Hepatocyte (in vitro differentiated cells): Measurements from ENCODE around the gene KNSTRN. TPM values are rescaled to one million over a fixed set of nuclear protein-coding genes. Genes with fewer than 3 reads are reported as not detected.

ENCODE experiments used
- DNase-seq: peaks from one replicate; pipeline ENCODE4 v3.0.0-alpha.2; 2016; ENCODE audit warnings: low spot score
- H2AFZ ChIP-seq: fragments of 200-600 bp; sonication (generic); 2 replicates; pipeline ENCODE4 v1.6.0; 2016; ENCODE audit warnings: antibody characterized with exemption, mild to moderate bottlenecking
- H3K27ac ChIP-seq: fragments of 200-600 bp; sonication (generic); 2 replicates; pipeline ENCODE4 v1.5.1; 2016; ENCODE audit warnings: mild to moderate bottlenecking
- H3K27me3 ChIP-seq: fragments of 200-600 bp; sonication (generic); 2 replicates; pipeline ENCODE4 v1.6.1; 2016
- H3K36me3 ChIP-seq: fragments of 200-600 bp; sonication (generic); replicated peaks from 2 replicates; pipeline ENCODE4 v1.5.1; 2016; ENCODE audit warnings: low read depth; ENCODE audit not compliant: insufficient read depth
- H3K4me1 ChIP-seq: fragments of 200-600 bp; sonication (generic); 2 replicates; pipeline ENCODE4 v1.5.1; 2016; ENCODE audit warnings: mild to moderate bottlenecking, moderate library complexity; ENCODE audit not compliant: insufficient read depth
- H3K4me2 ChIP-seq: fragments of 200-600 bp; sonication (generic); 2 replicates; pipeline ENCODE4 v1.6.0; 2016
- H3K4me3 ChIP-seq: fragments of 200-600 bp; sonication (generic); 2 replicates; pipeline ENCODE4 v1.5.1; 2016; ENCODE audit warnings: mild to moderate bottlenecking
- H3K79me2 ChIP-seq: fragments of 200-600 bp; sonication (generic); 2 replicates; pipeline ENCODE4 v1.6.0; 2017; ENCODE audit warnings: mild to moderate bottlenecking
- H3K9me2 ChIP-seq: fragments of 200-600 bp; sonication (generic); replicated peaks from 2 replicates; pipeline ENCODE4 v1.6.0; 2017; ENCODE audit warnings: mild to moderate bottlenecking; ENCODE audit not compliant: insufficient read depth
- H3K9me3 ChIP-seq: fragments of 200-600 bp; sonication (generic); 2 replicates; pipeline ENCODE4 v1.5.1; 2016; ENCODE audit warnings: low read depth, mild to moderate bottlenecking
- H4K20me1 ChIP-seq: fragments of 200-600 bp; sonication (generic); 2 replicates; pipeline ENCODE4 v1.6.0; 2016; ENCODE audit warnings: mild to moderate bottlenecking; ENCODE audit not compliant: insufficient read depth, poor library complexity, severe bottlenecking
- EZH2 ChIP-seq: fragments of 200-600 bp; sonication (generic); IDR thresholded peaks from 2 replicates; pipeline ENCODE4 v1.6.1; 2016; ENCODE audit warnings: antibody characterized with exemption, mild to moderate bottlenecking, borderline replicate concordance
- EZH2phosphoT487 ChIP-seq: fragments of 200-600 bp; sonication (generic); IDR thresholded peaks from one replicate; pipeline ENCODE4 v1.6.1; 2018; ENCODE audit warnings: antibody characterized with exemption, mild to moderate bottlenecking, low read depth, moderate library complexity; ENCODE audit not compliant: unreplicated experiment, severe bottlenecking
- WGBS: methylation state at CpG from one replicate; pipeline ENCODE4 v1.1.6; 2016; ENCODE audit warnings: low lambda C conversion rate; ENCODE audit errors: missing lambda C conversion rate; 5-methylcytosine and 5-hydroxymethylcytosine counted together
- polyA plus RNA-seq: library from polyadenylated mRNA; unstranded; fragments of >200 nt; fragmentation: Nextera tagmentation; extraction: Ambion mirVana; gene quantifications from 2 replicates; pipeline ENCODE4 v1.2.1, GENCODE V29; 2016
- total RNA-seq: library from RNA; depleted of rRNA; stranded (reverse); fragments of >200 nt; gene quantifications from 2 replicates; pipeline ENCODE4 v1.2.3, GENCODE V29; 2014
- TF ChIP-seq, protein P1 (sequence below): fragments of 200-600 bp; sonication (generic); IDR thresholded peaks from 2 replicates; pipeline ENCODE4 v1.5.1; 2016; ENCODE audit warnings: antibody characterized with exemption, mild to moderate bottlenecking; ENCODE audit not compliant: poor library complexity

Gene KNSTRN
- total and polyA plus RNA-seq, 2 experiments from 2014 or later: 14.0 to 24.0 TPM

DNA sequence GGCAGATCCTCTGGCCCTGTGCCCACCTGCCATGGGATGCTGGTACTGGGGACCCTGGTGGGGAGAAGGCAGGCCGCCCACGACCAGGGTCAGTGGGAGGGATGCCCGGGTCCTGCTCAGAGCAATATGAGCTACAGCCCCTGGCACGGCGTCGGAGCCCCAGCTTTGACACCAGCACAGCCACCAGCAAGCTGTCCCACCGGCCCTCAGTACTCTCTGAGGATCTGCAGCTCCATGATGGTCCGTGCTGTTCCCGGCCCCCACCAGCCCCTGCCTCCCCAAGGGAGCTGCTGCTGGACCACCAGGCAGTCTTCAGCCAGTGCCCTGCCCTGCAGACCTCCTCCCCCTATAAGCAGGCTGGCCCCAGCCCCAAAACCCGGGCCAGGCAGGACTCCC, 13.0 kb upstream of the KNSTRN start:
- no peak overlapping the region for H3K27ac ChIP-seq
- no peak overlapping the region for H3K4me2 ChIP-seq
- no peak overlapping the region for H2AFZ ChIP-seq
- H3K4me1 ChIP-seq: peaks cover 6% of the 10 kb centered on the region
- no peaks in the 10 kb centered on the region for H3K36me3 ChIP-seq
- no peaks in the 10 kb centered on the region for H4K20me1 ChIP-seq
- TF ChIP-seq, protein P1, sequence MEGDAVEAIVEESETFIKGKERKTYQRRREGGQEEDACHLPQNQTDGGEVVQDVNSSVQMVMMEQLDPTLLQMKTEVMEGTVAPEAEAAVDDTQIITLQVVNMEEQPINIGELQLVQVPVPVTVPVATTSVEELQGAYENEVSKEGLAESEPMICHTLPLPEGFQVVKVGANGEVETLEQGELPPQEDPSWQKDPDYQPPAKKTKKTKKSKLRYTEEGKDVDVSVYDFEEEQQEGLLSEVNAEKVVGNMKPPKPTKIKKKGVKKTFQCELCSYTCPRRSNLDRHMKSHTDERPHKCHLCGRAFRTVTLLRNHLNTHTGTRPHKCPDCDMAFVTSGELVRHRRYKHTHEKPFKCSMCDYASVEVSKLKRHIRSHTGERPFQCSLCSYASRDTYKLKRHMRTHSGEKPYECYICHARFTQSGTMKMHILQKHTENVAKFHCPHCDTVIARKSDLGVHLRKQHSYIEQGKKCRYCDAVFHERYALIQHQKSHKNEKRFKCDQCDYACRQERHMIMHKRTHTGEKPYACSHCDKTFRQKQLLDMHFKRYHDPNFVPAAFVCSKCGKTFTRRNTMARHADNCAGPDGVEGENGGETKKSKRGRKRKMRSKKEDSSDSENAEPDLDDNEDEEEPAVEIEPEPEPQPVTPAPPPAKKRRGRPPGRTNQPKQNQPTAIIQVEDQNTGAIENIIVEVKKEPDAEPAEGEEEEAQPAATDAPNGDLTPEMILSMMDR: no peak
- no peak for TF ChIP-seq EZH2phosphoT487
- no peak for TF ChIP-seq EZH2
- no peak overlapping the region for H3K4me3 ChIP-seq
- H3K79me2 ChIP-seq: no peaks in the 10 kb centered on the region
- DNase-seq: no peak
- no peaks in the 10 kb centered on the region for H3K9me3 ChIP-seq
- H3K27me3 ChIP-seq: no peaks in the 10 kb centered on the region
- no peaks in the 10 kb centered on the region for H3K9me2 ChIP-seq
- WGBS: 96% methylated on average over 9 of the region's 10 CpGs

GRCh38 chr15:40369971-40370370, 12.6 kb upstream of the KNSTRN start:
- WGBS: 96% methylated on average over 13 of the region's 13 CpGs

GRCh38 chr15:40372981-40373380, 9.5 kb upstream of the KNSTRN start:
- H3K27ac ChIP-seq: no peak overlapping the region

More at GRCh38 chr15:40369971-40370370, 12.6 kb upstream of the KNSTRN start:
- Histone ChIP-seq H3K4me1 (peaks cover 6% of the 10 kb centered on the region), H3K9me3 (no peaks in the 10 kb centered on the region), H3K27me3 (no peaks in the 10 kb centered on the region), H3K9me2 (no peaks in the 10 kb centered on the region), H3K4me3 (no peak overlapping the region), H3K4me2 (no peak overlapping the region), H3K36me3 (no peaks in the 10 kb centered on the region), H3K27ac (no peak overlapping the region), H3K79me2 (no peaks in the 10 kb centered on the region), H2AFZ (no peak overlapping the region), H4K20me1 (no peaks in the 10 kb centered on the region)
- no peak for DNase-seq
- TF ChIP-seq, protein P1: no peak
- no peak for TF ChIP-seq EZH2
- TF ChIP-seq EZH2phosphoT487: no peak

More at GRCh38 chr15:40372981-40373380, 9.5 kb upstream of the KNSTRN start:
- Histone ChIP-seq H3K4me3 (no peak overlapping the region), H3K9me3 (no peaks in the 10 kb centered on the region), H3K79me2 (no peaks in the 10 kb centered on the region), H3K27me3 (no peaks in the 10 kb centered on the region), H3K36me3 (no peaks in the 10 kb centered on the region), H3K9me2 (no peaks in the 10 kb centered on the region), H4K20me1 (no peaks in the 10 kb centered on the region), H3K4me2 (no peak overlapping the region), H2AFZ (no peak overlapping the region), H3K4me1 (no peaks in the 10 kb centered on the region)
- TF ChIP-seq EZH2phosphoT487 (no peak), EZH2 (no peak)
- TF ChIP-seq, protein P1: no peak
- 20% methylated on average over 2 of the region's 2 CpGs for WGBS
- DNase-seq: no peak
